HepG2 (cell line): ENCODE results near the gene PKIG. TPM values are rescaled to one million over a fixed set of nuclear protein-coding genes. Genes with fewer than 3 reads are reported as not detected.

Experiments used
- ETS1 ChIP-seq: sonication (generic); formaldehyde crosslinking; IDR thresholded peaks from 2 replicates; pipeline ENCODE4 v1.4.0; 2020; ENCODE audit warnings: missing genetic modification reagents
- MAFG ChIP-seq: sonication (generic); formaldehyde crosslinking; IDR thresholded peaks from 2 replicates; pipeline ENCODE4 v1.5.1; 2020; ENCODE audit warnings: mild to moderate bottlenecking, missing genetic modification reagents
- MAZ ChIP-seq, 2 experiments: sonication (generic) in 1 of 2; formaldehyde crosslinking in 1 of 2; IDR thresholded peaks; 2 replicates each; pipeline versions ENCODE4 v1.5.0 to v1.6.1; 2012 to 2020; ENCODE audit warnings: low read depth in 2 of 2, mild to moderate bottlenecking in 2 of 2, borderline replicate concordance in 1 of 2, improper control_type of control experiment in 1 of 2, low read length in 1 of 2, missing genetic modification reagents in 1 of 2, moderate library complexity in 1 of 2
- ZNF142 ChIP-seq: sonication (generic); formaldehyde crosslinking; IDR thresholded peaks from 2 replicates; pipeline ENCODE4 v1.4.0; 2020; ENCODE audit warnings: missing genetic modification reagents
- ZNF335 ChIP-seq: sonication (generic); formaldehyde crosslinking; IDR thresholded peaks from 2 replicates; pipeline ENCODE4 v1.4.0; 2020; ENCODE audit warnings: missing genetic modification reagents
- ZNF563 ChIP-seq: sonication (generic); formaldehyde crosslinking; IDR thresholded peaks from 2 replicates; pipeline ENCODE4 v1.8.0; 2022; ENCODE audit warnings: mild to moderate bottlenecking, moderate library complexity, missing genetic modification reagents
- polyA plus RNA-seq, 8 experiments: library from polyadenylated mRNA; depleted of rRNA in 3 of 8; stranded (reverse) in 7 of 8; unstranded in 1 of 8; fragments of >200 nt; fragmentation: Illumina TruSeq in 4 of 8; extraction: Trizol in 4 of 8; gene quantifications; 2 replicates each; pipeline versions ENCODE4 v1.2.1 to v1.2.3, GENCODE V29; 2011 to 2016; ENCODE audit warnings: low read depth in 4 of 8, missing spikeins in 1 of 8, mixed read lengths in 1 of 8; ENCODE audit not compliant: insufficient read depth in 1 of 8
- total RNA-seq, 5 experiments: library from RNA; depleted of rRNA; stranded (reverse); fragments of >200 nt; fragmentation: Illumina TruSeq; extraction: Trizol; gene quantifications; 2 replicates each; pipeline ENCODE4 v1.2.3, GENCODE V29; 2016; ENCODE audit warnings: low read depth in 1 of 5
- TF ChIP-seq, protein P1 (sequence below): sonication (generic); formaldehyde crosslinking; IDR thresholded peaks from 2 replicates; pipeline ENCODE4 v1.4.0; 2020; ENCODE audit warnings: missing genetic modification reagents, borderline replicate concordance
- TF ChIP-seq, protein P2 (sequence below): sonication (generic); formaldehyde crosslinking; IDR thresholded peaks from 2 replicates; pipeline ENCODE4 v1.9.0; 2021; ENCODE audit warnings: missing genetic modification reagents, borderline replicate concordance
- TF ChIP-seq, protein P3 (sequence below): sonication (generic); formaldehyde crosslinking; IDR thresholded peaks from 2 replicates; pipeline ENCODE4 v1.8.1; 2023; ENCODE audit warnings: mild to moderate bottlenecking, missing genetic modification reagents, borderline replicate concordance

PKIG gene
- total and polyA plus RNA-seq, 2 of the 13 experiments (the other 11 are each of a cell fraction or from before 2014, with no cell fraction given), result 30.8 to 44.5 TPM

DNA sequence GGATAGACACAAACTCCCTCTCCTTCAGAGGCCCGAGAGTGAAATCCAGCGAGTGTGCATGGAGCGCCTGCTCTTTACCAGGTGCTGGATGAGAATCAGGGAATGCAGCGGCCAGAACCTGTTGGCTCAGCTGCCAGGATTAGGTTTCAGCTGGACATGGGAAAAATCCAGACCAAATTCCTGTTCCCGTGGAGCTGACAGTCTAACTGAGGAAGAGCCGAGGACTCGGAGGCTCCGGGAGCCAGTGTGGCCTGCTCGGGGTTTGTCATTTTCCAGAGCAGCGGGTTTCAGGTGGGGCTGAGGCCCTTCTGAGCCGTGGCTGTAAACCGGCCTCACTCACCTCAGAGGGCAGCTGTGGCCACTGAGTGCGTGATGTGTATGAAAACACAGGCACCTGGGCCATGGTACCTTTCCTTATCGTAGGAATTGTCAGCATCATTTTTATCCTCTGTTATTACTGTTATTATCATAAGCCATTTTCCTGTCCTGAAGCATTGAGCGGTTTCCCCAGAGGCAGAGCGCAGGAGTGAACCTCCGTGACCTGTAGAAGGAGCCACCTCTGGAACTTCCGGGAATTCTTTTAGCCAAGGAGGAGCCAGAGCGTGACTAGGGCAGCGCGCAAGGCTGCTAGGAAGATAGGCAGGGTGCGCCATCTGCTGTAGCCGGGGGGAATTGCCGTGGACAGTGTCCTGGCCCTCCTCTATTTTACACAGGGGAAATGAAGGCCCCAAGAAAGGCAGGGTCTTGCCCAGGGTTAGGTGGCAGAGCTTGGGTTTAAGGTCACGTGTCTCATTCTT is 27.3 kb downstream of the PKIG start (continued):
- TF ChIP-seq, protein P1, sequence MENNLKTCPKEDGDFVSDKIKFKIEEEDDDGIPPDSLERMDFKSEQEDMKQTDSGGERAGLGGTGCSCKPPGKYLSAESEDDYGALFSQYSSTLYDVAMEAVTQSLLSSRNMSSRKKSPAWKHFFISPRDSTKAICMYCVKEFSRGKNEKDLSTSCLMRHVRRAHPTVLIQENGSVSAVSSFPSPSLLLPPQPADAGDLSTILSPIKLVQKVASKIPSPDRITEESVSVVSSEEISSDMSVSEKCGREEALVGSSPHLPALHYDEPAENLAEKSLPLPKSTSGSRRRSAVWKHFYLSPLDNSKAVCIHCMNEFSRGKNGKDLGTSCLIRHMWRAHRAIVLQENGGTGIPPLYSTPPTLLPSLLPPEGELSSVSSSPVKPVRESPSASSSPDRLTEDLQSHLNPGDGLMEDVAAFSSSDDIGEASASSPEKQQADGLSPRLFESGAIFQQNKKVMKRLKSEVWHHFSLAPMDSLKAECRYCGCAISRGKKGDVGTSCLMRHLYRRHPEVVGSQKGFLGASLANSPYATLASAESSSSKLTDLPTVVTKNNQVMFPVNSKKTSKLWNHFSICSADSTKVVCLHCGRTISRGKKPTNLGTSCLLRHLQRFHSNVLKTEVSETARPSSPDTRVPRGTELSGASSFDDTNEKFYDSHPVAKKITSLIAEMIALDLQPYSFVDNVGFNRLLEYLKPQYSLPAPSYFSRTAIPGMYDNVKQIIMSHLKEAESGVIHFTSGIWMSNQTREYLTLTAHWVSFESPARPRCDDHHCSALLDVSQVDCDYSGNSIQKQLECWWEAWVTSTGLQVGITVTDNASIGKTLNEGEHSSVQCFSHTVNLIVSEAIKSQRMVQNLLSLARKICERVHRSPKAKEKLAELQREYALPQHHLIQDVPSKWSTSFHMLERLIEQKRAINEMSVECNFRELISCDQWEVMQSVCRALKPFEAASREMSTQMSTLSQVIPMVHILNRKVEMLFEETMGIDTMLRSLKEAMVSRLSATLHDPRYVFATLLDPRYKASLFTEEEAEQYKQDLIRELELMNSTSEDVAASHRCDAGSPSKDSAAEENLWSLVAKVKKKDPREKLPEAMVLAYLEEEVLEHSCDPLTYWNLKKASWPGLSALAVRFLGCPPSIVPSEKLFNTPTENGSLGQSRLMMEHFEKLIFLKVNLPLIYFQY (CRISPR knock-in tag), result no peak; the same call in 1 of the 2 replicates
- TF ChIP-seq MAZ (IDR thresholded peaks at IDR 0.05; ENCODE audit: borderline replicate concordance, low read depth, low read length), result no peak
- TF ChIP-seq MAZ (CRISPR knock-in tag; IDR thresholded peaks at IDR 0.05; ENCODE audit: low read depth), result peak; percentile 41
- TF ChIP-seq ZNF142, result no peak; the same call in 1 of the 2 replicates
- TF ChIP-seq MAFG, result no peak
- TF ChIP-seq ZNF335 (CRISPR knock-in tag), result no peak; the same call in 1 of the 2 replicates
- no peak for TF ChIP-seq ZNF563 (CRISPR knock-in tag)
- TF ChIP-seq, protein P2, sequence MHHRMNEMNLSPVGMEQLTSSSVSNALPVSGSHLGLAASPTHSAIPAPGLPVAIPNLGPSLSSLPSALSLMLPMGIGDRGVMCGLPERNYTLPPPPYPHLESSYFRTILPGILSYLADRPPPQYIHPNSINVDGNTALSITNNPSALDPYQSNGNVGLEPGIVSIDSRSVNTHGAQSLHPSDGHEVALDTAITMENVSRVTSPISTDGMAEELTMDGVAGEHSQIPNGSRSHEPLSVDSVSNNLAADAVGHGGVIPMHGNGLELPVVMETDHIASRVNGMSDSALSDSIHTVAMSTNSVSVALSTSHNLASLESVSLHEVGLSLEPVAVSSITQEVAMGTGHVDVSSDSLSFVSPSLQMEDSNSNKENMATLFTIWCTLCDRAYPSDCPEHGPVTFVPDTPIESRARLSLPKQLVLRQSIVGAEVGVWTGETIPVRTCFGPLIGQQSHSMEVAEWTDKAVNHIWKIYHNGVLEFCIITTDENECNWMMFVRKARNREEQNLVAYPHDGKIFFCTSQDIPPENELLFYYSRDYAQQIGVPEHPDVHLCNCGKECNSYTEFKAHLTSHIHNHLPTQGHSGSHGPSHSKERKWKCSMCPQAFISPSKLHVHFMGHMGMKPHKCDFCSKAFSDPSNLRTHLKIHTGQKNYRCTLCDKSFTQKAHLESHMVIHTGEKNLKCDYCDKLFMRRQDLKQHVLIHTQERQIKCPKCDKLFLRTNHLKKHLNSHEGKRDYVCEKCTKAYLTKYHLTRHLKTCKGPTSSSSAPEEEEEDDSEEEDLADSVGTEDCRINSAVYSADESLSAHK (CRISPR knock-in tag), result no peak; the same call in 1 of the 2 replicates
- TF ChIP-seq, protein P3, sequence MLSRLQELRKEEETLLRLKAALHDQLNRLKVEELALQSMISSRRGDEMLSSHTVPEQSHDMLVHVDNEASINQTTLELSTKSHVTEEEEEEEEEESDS (CRISPR knock-in tag), result no peak
- TF ChIP-seq ETS1 (CRISPR knock-in tag), result 0 out of 2 replicates have a peak, but pooled peaks have one; percentile 52
